HG03558 (cell line): ENCODE data around the gene NPFFR1.

Experiments
- ATAC-seq: cut with Tn5 transposase; IDR thresholded peaks from one replicate; pipeline ENCODE4 v1.9.1; 2021; ENCODE audit warnings: moderate number of reproducible peaks; ENCODE audit not compliant: unreplicated experiment; ENCODE audit errors: extremely low read depth

Gene NPFFR1, protein sequence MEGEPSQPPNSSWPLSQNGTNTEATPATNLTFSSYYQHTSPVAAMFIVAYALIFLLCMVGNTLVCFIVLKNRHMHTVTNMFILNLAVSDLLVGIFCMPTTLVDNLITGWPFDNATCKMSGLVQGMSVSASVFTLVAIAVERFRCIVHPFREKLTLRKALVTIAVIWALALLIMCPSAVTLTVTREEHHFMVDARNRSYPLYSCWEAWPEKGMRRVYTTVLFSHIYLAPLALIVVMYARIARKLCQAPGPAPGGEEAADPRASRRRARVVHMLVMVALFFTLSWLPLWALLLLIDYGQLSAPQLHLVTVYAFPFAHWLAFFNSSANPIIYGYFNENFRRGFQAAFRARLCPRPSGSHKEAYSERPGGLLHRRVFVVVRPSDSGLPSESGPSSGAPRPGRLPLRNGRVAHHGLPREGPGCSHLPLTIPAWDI

GRCh38 chr10:70283445-70284399, at the start of gene NPFFR1:
TSS of gene NPFFR1 (minus strand) at chr10:70284004. CDS start at chr10:70283676, 328 bp downstream.
- no peak for ATAC-seq

DNA sequence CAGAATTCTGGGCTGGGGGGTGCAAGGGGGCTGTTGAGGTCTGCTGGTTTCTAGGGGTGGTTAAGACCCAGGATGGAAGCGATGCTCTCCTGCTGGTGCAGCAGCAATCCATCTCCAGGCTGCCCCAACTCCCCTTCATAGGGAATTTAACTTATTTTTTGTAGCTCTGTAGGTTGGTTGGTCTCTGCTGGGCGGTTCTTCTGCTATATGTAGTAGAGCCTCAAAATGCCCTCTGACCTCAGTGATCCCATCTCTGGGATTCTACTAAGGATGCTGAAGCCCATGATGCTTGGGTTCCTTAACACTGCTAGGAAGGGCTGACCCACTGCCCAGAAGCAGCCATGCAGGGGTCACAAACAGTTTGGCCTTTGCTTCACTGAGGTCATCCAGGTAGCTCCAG, 49.5 kb upstream of the NPFFR1 start:
- no peak for ATAC-seq

DNA sequence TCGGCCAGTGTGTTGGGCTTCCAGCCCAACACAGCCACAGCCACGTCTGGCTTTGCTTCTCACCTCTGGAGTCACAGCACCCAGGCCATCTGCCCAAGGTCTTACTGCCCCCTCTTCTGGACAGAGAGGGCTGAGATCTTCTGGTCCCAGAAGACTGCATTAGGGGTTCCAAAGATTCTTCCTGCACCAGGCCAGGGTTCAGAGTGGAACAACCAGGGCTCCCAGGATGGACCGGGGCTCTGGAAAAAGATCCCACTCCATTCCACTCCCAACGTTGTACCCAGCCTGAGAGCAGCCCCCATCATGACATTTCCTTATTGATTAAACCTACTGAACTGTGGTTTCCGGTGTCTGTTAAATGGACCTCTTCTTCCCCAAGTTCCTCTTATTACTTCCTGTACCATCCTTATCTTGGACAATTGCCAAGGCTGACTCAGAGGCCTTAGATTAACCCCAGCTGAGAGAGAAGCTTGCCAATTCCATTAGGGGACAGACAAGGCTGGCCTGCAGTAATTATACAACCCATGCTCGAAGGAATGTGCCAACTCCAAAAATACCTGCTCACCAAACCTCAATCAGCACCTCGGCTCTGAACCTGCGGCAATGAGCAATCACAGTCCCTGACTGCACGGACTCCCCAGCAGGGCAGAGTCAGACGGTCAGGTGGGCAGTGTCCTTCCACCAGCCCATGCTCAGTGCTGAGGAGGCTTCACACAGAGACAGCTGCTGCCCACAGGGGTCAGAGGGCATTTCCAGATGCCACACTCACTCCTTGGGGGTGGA, 47.9 kb upstream of the NPFFR1 start:
- ATAC-seq: no peak

- no peak for ATAC-seq
Measured at GRCh38 chr10:70331160-70331485, 47.3 kb upstream of the NPFFR1 start.

DNA sequence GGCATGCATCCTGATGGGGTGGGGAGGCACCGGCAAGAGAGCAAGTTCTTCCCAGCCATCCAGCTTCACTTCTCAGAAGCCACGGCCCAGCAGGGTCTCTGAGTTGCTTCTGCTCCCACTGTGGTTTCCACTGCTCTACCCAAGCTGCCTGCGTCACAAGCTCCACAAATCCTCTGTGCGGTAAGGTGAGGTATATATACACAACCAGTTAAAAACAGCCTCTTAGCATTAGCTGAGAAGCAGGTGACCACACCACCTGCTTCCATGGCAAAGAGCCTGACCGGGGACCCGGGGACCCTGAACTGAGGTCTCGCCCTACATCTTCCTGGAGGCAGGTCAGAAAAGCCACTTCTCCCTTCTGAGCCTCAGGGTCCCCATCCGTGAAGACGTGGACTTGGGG, 46.9 kb upstream of the NPFFR1 start:
- no peak for ATAC-seq

DNA sequence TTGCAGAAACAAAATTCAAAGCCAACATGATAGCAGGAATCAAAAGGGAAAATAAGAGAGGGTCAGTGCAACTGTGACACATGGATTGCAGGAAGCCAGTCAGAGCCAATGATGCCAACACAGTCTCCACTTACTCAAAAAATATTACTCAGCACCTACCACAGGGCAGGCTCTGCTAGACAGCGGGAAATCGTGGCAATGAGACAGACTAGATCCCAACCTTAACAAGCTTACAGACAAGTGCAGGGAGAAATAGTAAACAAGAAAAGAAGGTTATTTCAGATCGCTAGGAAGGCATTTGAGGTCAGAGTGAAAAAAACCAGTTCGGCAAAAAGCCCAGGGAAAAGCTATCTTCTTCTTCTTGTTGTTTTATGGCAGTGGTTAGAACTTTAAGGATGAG, 45.2 kb upstream of the NPFFR1 start:
- no peak for ATAC-seq

DNA sequence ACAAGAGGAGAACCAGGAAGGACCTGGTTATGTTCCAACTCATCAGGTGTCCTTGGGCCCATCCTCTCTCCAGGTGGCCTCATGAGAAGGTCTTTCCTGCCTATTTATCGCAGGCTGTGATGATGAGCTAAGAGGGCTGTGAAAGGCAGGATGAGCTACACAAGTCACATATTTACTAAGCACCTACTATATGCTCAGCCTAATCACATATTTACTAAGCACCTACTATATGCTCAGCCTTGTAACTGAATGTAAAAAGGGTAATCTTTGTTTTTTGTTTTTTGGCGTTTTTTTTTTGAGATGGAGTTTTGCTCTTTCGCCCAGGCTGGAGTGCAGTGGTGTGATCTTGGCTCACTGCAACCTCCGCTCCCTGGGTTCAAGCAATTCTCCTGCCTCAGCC, 44.2 kb upstream of the NPFFR1 start:
- no peak for ATAC-seq

DNA sequence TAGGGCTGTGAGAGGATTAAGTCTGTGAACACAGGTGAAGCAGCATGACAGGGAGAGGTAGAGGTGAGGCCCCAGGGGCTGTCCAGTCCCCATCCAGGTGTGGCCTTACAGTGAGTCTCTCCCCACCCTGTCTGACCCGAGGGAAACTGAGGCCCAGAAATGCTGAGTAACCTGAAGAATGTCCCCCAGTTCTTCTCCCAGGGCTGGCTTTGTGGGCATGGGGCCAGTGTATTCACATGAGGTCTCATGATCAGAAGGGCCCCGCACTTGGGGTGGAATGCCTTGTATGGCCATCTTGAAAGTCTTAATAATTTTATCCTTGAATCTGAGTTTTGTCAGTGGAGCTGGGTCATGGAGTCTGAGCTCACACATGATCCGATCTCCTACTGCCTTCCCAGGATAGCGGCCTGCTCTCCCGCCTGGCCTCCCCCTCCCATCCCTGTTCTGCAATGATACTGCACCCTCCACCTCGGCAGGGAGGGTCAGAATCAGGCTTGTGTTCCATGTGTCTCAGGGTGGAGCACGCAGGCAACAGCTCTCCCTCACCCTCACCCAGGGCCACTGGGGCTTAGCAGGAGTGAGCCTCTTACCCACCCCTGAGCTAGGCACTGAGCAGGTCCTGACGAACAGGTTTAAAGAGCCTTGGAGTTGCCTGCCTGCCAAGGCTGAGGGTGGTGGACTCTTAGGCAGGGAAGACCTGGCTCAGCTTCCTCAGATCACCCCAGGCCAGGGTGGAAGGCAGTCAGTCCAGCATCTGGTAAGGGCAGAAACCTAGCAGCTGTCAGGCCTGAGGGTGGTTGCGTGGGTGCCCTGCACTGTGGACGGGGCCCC, 41.4 kb upstream of the NPFFR1 start:
- ATAC-seq: no peak

- ATAC-seq: no peak
Measured at GRCh38 chr10:70324339-70324861, 40.6 kb upstream of the NPFFR1 start.

DNA sequence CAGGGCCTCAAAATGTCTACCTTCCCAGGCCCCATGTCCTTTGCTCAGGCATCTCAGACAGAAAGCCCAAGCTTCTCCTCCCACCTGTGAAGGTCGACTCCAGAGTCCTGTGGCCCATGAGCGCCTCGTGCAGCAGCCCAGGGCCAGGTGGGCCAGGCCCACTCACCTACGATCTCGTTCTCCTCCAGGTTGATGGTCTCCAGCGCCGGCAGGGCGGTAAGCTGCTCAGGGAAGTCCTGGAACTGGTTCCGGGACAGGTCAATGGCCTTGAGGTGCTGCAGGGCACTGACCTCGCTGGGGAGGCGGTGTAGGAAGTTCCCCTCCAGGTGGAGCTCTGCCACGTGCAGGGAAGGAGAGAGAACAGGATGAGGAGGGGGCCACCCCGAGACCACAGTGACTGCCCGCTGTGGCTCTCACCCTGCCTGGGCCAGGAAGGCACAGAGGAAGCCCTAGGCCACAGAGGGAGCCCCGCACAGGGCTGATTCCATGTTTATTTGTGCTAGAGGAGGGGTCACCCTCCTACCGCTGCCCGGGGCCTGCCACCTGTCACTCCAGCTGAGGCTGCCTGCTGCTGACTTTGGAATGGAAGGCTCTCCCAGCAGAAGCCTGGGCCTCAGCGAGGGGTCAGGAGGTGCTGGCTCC, 40.0 kb upstream of the NPFFR1 start:
- ATAC-seq: no peak

DNA sequence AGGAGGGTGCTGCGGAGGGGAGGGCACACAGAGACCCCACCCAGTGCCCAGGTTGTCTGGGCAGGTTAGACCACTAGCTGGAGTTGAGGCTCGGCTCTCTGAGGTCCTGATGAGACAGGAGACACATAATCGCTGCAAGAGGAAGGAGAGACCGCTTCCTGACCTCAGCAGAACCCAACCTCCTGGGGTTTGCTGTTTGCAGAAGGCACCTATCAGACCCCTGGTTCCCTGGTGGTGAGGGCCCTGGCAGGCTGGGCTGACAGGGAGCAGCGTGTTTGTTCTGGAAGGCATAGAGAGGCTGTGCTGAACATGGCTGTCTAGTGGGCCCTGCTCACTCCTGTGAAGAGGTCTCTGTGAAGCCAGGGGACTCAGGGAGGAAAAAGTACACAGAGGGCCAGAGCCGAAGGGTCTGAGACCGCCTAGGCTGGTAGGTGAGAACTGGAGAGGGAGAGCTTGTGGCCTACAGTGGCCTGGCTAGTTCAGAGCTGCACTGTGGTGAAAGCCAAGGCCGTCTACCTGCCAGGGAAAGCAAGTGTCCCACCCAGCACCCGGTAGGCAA, 39.4 kb upstream of the NPFFR1 start:
- no peak for ATAC-seq

GRCh38 chr10:70321897-70322890, 38.4 kb upstream of the NPFFR1 start:
- ATAC-seq: no peak

GRCh38 chr10:70321233-70321632, 37.4 kb upstream of the NPFFR1 start:
- ATAC-seq: no peak

DNA sequence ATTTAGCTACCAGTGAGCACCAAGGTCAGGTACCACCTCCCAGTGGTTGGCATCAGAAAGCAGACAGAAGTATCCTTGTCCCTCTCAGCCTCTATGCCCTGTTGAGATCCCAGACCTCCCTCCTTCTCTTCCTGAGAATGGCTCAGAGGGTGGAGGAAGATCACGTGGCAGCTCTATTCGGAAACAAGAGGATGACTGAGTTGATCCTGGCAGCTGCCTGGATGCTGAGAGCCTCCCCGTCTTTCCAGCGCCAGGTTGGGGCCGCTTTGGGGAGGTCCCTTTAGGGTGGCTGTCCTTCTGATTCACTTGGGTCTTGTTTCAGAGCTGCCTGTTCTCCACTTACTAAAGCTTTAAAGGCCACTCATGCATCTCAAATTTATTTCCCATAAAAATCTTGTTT, 36.9 kb upstream of the NPFFR1 start:
- ATAC-seq: no peak

DNA sequence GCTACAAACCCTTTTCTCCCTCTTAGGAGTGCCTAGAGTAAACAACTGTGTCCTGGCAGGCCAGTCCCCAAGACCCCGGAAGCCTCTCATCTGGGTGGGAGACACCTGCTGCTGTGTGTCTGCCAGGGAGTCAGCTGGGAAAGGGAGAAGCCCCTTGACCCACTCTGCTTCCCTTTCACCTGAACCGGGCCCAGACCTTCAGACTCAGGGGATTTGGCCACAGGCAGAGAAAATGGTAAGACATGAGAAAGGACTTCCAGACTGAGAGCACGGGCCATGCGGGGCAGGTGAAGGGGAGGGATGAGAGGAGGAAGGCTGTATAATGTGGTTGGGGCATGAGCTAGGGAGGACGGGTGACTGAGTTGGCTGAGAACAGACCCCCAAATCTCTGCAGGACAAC, 36.0 kb upstream of the NPFFR1 start:
- no peak for ATAC-seq

- ATAC-seq: no peak
Measured at GRCh38 chr10:70319183-70319582, 35.4 kb upstream of the NPFFR1 start.

DNA sequence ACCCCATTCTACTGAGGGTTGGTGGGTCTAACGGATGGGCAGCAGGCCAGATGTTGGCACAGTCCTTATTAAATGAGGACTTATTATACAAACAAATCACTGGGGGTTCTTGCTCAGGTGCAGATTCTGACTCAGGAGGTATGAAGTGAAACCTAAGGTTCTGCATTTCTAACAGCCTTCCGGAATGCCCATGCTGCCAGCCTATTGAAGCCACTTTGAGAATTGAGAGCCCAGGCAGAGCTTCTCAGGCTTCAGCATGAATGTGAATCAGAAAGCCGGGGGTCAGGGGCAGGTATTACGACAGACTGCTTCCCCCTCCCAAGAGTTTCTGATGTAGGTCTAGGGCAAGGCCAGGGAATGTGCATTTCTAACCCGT, 34.1 kb upstream of the NPFFR1 start:
- no peak for ATAC-seq
